Right atrium auricular region (tissue), 2 donors: ENCODE results near the gene TFF2. TPM values are rescaled to one million over a fixed set of nuclear protein-coding genes. Genes with fewer than 3 reads are reported as not detected.

Experiments used
- DNase-seq: peaks from one replicate; pipeline ENCODE4 v3.0.0-alpha.2; 2019; ENCODE audit warnings: low spot score
- H3K27ac ChIP-seq, 2 donors: fragments of 200-600 bp; sonication (generic); 1 replicate in 1 of 2; 2 replicates in 1 of 2; pipeline ENCODE4 v1.5.1; 2016 to 2019
- H3K27me3 ChIP-seq, 2 donors: fragments of 200-600 bp; sonication (generic); one replicate each; pipeline versions ENCODE4 v1.5.1 to v1.6.0; 2017 to 2019
- H3K36me3 ChIP-seq: fragments of 200-600 bp; sonication (generic); one replicate; pipeline ENCODE4 v1.5.1; 2016
- H3K4me1 ChIP-seq, 2 donors: fragments of 200-600 bp; sonication (generic); one replicate each; pipeline versions ENCODE4 v1.5.1 to v1.6.0; 2017 to 2019
- H3K4me3 ChIP-seq, 2 donors: fragments of 200-600 bp; sonication (generic); 1 replicate in 1 of 2; 2 replicates in 1 of 2; pipeline ENCODE4 v1.5.1; 2017 to 2019; ENCODE audit warnings: mild to moderate bottlenecking in 1 of 2, moderate library complexity in 1 of 2
- H3K9me3 ChIP-seq, 2 donors: fragments of 200-600 bp; sonication (generic); one replicate each; pipeline ENCODE4 v1.5.1; 2019
- total RNA-seq, 2 donors: library from RNA; depleted of rRNA; stranded (reverse); fragments of >200 nt; gene quantifications; one replicate each; pipeline ENCODE4 v1.1.0, GENCODE V29; 2016
- TF ChIP-seq, protein P1 (sequence below), 2 donors: fragments of 200-600 bp; sonication (generic); IDR thresholded peaks; one replicate each; pipeline ENCODE4 v1.5.1; 2019; ENCODE audit warnings: antibody characterized with exemption in 2 of 2

TFF2 gene
- total RNA-seq, 2 donors from 2014 or later, result not detected

DNA sequence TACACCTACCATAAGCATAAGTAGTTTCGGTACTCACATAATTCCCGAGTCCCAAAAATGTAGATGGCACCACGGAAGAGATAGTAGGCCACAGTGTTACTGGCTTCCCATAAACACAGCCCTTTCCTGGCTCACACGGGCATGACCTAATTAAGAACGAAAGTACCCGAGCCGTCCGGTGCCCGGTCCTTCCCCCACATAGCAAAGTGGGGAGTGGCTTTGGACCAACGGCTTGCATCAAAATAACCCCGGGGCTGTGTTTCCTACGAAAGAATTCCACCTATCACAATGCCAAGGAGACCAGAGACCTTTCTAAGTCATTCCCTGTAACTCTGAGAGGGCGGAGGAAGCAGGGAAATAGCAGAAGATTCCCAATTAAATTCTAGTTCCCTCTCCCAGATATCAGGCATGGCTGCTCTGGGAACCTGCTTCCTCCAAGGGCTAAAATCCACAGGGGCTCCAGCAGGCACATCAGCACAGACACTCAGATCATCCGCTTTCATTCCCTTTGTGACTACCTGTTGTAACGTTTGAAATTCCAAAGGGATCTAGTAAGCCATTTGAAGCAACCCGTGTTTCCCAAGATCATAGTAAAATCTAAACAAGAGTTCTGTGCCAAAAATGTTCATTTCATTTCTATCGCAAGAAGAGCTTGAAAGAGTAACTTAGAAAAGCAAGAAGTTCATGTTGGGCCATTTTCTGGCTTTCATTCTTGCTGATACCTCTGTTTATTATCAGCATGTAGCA, 45.3 kb upstream of the TFF2 start, which contains the start of gene TMPRSS3:
Gene TMPRSS3, minus strand, starts transcription at position 148 of the 747 bp plus-strand sequence. CDS start 635 bp downstream, outside the sequence.
- TF ChIP-seq, protein P1, sequence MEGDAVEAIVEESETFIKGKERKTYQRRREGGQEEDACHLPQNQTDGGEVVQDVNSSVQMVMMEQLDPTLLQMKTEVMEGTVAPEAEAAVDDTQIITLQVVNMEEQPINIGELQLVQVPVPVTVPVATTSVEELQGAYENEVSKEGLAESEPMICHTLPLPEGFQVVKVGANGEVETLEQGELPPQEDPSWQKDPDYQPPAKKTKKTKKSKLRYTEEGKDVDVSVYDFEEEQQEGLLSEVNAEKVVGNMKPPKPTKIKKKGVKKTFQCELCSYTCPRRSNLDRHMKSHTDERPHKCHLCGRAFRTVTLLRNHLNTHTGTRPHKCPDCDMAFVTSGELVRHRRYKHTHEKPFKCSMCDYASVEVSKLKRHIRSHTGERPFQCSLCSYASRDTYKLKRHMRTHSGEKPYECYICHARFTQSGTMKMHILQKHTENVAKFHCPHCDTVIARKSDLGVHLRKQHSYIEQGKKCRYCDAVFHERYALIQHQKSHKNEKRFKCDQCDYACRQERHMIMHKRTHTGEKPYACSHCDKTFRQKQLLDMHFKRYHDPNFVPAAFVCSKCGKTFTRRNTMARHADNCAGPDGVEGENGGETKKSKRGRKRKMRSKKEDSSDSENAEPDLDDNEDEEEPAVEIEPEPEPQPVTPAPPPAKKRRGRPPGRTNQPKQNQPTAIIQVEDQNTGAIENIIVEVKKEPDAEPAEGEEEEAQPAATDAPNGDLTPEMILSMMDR (IDR thresholded peaks at IDR 0.05), result no peak
- no peak for DNase-seq
- H3K27me3 ChIP-seq, result no peaks in the 10 kb centered on the region
- no peak within 1 kb of the TSS for H3K4me3 ChIP-seq
- no peaks in the 10 kb centered on the region for H3K36me3 ChIP-seq
- no peaks in the 10 kb centered on the region for H3K9me3 ChIP-seq
- no peak within 1 kb of the TSS for H3K27ac ChIP-seq
- no peaks in the 10 kb centered on the region for H3K4me1 ChIP-seq

DNA sequence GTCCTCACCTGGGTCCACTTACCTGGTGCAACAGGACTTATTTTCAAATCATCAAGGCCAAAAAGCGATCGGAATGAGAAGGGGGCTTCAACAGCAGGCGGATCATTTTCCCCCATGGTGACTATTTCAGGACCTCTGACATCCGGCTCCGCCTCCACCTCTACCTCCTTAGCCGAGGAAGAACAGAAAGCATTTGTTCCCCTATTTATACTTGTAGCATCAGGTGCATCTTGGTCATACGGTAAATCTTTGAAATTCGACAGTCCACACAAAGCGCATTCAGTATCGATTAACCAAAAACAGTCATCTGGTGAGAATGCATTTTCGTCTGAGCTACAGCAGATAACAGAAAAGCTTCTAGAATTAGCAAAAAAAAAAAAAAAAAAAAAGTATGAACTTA, 44.5 kb upstream of the TFF2 start:
- Histone ChIP-seq H3K27me3 (no peaks in the 10 kb centered on the region), H3K27ac (no peak overlapping the region), H3K4me3 (no peak overlapping the region), H3K36me3 (no peaks in the 10 kb centered on the region), H3K4me1 (no peaks in the 10 kb centered on the region), H3K9me3 (no peaks in the 10 kb centered on the region)
- DNase-seq, result no peak
- TF ChIP-seq, protein P1 (IDR thresholded peaks at IDR 0.05), result no peak

DNA sequence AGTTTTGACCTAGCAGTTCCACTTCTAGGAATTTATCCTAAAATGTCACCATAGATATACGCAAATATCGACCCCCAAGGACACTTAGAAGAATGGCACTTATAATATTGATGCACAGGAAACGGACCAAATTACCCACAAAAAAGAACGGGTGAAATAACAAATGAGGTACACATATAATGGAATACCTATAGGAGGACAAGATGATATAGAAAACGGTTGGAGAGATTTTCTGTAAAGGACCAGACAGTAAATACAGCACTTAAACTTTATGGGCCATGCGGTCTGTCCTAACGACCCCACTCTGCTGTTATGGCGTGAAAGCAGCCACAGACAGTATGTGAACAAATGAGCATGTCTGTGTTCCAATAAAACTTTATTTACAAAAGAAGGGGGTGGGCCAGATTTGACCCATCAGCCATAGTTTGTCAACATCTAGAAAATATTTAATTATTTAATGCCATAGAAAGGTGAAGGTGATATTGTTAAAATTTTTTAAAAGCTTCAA, 42.7 kb upstream of the TFF2 start:
- Histone ChIP-seq H3K9me3 (no peaks in the 10 kb centered on the region), H3K4me1 (no peaks in the 10 kb centered on the region), H3K4me3 (no peak overlapping the region), H3K36me3 (no peaks in the 10 kb centered on the region), H3K27ac (no peak overlapping the region), H3K27me3 (no peaks in the 10 kb centered on the region)
- no peak for DNase-seq
- TF ChIP-seq, protein P1 (IDR thresholded peaks at IDR 0.05), result no peak

DNA sequence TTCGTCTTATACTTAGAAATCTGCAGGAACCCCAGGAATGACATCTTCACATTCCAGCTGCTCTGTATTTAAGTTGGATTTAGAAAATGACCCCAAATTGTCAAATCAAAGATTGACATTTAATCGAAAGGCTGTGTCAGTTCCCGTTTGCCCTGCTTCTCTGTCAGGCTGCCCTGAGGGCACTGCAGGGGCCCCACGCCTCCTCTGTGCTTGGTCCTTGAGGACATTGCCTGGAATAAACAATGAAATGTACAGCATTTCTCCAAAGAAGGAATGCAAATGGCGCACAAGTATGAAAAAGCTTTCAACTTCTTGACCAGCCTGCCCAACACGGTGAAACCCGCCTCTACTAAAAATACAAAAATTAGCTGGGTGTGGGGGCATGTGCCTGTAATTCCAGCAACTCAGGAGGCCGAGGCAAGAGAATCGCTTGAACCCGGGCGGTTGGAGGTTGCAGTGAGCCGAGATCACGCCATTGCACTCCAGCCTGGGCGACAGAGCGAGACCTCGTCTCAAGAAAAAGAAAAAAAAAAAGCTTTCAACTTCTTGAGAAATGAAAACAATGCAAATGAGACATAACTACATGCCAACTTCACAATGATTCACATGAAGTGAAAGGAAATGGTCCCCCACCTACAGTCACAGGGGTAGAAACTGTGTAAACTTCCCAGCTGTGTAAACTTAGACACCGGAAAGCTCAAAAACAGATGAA, 42.1 kb upstream of the TFF2 start:
- Histone ChIP-seq H3K36me3 (no peaks in the 10 kb centered on the region), H3K4me3 (no peak overlapping the region), H3K27me3 (no peaks in the 10 kb centered on the region), H3K9me3 (no peaks in the 10 kb centered on the region), H3K27ac (no peak overlapping the region), H3K4me1 (no peaks in the 10 kb centered on the region)
- TF ChIP-seq, protein P1 (IDR thresholded peaks at IDR 0.05), result no peak
- DNase-seq, result no peak

DNA sequence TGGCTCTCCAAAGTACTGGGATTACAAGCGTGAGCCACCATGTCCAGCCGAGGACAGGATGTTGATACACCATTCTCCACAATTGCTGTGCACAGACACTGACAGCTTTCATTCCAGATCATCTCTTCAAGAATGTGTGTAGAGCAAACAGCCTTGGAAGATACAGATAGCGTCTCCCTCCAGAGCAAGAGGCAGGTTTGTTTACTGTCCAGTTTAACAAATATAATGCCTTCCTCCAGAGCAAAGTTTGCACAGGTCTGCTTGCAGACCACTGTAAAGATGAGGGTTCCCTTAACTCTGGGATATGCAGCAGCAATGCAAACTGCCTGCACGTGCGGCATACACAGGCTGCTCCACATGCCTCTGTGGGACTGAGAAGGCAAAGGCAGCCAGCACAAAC, 40.5 kb upstream of the TFF2 start:
- no peak overlapping the region for H3K4me3 ChIP-seq
- no peaks in the 10 kb centered on the region for H3K27me3 ChIP-seq
- no peaks in the 10 kb centered on the region for H3K4me1 ChIP-seq
- no peak for DNase-seq
- H3K27ac ChIP-seq, result no peak overlapping the region
- TF ChIP-seq, protein P1 (IDR thresholded peaks at IDR 0.05), result no peak
- H3K36me3 ChIP-seq, result no peaks in the 10 kb centered on the region
- no peaks in the 10 kb centered on the region for H3K9me3 ChIP-seq
